Peyer's patch (tissue), 4 donors: ENCODE measurements around the gene PDE4B. TPM values are rescaled to one million over a fixed set of nuclear protein-coding genes. Genes with fewer than 3 reads are reported as not detected.

Source experiments
- DNase-seq, 3 donors: peaks; one replicate each; pipeline ENCODE4 v3.0.0-alpha.2; 2017 to 2019
- H3K27ac ChIP-seq, 4 donors: fragments of 200-600 bp; sonication (generic); one replicate each; pipeline ENCODE4 v1.5.1; 2016 to 2019
- H3K27me3 ChIP-seq, 2 donors: fragments of 200-600 bp; sonication (generic); one replicate each; pipeline ENCODE4 v1.5.1; 2019
- H3K36me3 ChIP-seq, 3 donors: fragments of 200-600 bp; sonication (generic); one replicate each; pipeline ENCODE4 v1.5.1; 2016 to 2019
- H3K4me1 ChIP-seq, 4 donors: fragments of 200-600 bp; sonication (generic); one replicate each; pipeline ENCODE4 v1.5.1; 2016 to 2019
- H3K4me3 ChIP-seq, 4 donors: fragments of 200-600 bp; sonication (generic); 1 replicate in 3 of 4; 2 replicates in 1 of 4; pipeline ENCODE4 v1.5.1; 2016 to 2019; ENCODE audit warnings: mild to moderate bottlenecking in 1 of 4
- H3K9me3 ChIP-seq, 4 donors: fragments of 200-600 bp; sonication (generic); one replicate each; pipeline ENCODE4 v1.5.1; 2016 to 2019; ENCODE audit warnings: mild to moderate bottlenecking in 1 of 4
- POLR2A ChIP-seq, 2 donors: fragments of 450-650 bp; IDR thresholded peaks; one replicate each; pipeline ENCODE4 v1.5.1; 2017; ENCODE audit warnings: antibody characterized with exemption in 2 of 2, mild to moderate bottlenecking in 2 of 2, moderate library complexity in 2 of 2
- total RNA-seq, 4 donors: library from RNA; depleted of rRNA; stranded (reverse); fragments of >200 nt; gene quantifications; one replicate each; pipeline ENCODE4 v1.1.0, GENCODE V29; 2016
- TF ChIP-seq, protein P1 (sequence below), 6 experiments: fragments of 450-650 bp in 4 of 6; fragments of 200-600 bp in 2 of 6; sonication (generic) in 1 of 6; IDR thresholded peaks; one replicate each; pipeline ENCODE4 v1.5.1; 2017 to 2019; ENCODE audit warnings: antibody characterized with exemption in 6 of 6, mild to moderate bottlenecking in 3 of 6, moderate library complexity in 1 of 6

The PDE4B gene
- total RNA-seq, 4 donors from 2014 or later = 2.1 to 96.6 (median 9.6) TPM

DNA sequence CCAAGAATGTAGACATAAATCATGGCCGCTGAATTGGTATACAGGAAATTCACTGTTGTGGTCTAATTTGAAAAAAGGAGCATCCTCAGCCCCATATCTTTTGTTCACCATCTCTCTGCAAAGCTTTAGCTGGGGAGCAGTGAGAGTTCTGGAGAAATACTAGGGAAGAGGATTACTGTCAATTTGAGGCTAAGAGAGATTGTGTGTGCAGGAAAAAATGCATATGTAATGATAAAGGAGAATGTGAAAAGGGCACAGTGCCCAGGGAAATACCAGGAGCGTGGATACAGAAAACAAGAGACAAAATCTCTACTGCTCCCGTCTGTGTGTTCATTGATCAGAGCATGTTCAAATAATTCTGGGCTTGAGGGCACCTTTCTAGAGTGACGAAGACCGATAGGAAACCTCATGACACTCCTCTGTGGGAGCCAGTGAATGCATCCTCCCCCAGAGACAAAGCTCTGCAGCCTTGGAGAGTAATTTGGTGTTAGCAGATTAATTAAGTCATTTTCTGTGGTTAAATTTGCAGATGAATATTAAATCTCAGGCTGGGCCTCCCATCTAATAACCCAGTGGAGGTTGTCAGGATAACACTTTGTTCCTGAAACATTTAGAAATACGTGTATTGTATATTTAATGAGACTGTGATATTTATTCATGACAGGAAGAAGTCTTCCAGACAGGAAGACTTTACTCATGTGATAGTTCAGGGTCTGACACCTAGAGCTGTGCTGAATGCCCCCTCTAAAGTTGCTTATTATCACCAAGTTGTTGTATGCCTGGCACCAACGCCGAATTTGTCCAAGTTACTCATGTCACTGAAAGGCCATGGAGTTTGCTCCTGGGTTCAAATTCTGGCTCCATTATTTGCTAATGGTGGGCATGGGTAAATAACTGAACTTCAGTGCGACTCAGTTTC, 453.9 kb downstream of the PDE4B start:
- Histone ChIP-seq H3K4me3 (no peak overlapping the region), H3K9me3 (no peaks in the 10 kb centered on the region), H3K36me3 (no peaks in the 10 kb centered on the region), H3K4me1 (no peaks in the 10 kb centered on the region), H3K27me3 (no peaks in the 10 kb centered on the region), H3K27ac (no peak overlapping the region)
- TF ChIP-seq POLR2A (IDR thresholded peaks at IDR 0.05) = no peak
- TF ChIP-seq, protein P1, sequence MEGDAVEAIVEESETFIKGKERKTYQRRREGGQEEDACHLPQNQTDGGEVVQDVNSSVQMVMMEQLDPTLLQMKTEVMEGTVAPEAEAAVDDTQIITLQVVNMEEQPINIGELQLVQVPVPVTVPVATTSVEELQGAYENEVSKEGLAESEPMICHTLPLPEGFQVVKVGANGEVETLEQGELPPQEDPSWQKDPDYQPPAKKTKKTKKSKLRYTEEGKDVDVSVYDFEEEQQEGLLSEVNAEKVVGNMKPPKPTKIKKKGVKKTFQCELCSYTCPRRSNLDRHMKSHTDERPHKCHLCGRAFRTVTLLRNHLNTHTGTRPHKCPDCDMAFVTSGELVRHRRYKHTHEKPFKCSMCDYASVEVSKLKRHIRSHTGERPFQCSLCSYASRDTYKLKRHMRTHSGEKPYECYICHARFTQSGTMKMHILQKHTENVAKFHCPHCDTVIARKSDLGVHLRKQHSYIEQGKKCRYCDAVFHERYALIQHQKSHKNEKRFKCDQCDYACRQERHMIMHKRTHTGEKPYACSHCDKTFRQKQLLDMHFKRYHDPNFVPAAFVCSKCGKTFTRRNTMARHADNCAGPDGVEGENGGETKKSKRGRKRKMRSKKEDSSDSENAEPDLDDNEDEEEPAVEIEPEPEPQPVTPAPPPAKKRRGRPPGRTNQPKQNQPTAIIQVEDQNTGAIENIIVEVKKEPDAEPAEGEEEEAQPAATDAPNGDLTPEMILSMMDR (IDR thresholded peaks at IDR 0.05) = no peak
- no peak for DNase-seq

DNA sequence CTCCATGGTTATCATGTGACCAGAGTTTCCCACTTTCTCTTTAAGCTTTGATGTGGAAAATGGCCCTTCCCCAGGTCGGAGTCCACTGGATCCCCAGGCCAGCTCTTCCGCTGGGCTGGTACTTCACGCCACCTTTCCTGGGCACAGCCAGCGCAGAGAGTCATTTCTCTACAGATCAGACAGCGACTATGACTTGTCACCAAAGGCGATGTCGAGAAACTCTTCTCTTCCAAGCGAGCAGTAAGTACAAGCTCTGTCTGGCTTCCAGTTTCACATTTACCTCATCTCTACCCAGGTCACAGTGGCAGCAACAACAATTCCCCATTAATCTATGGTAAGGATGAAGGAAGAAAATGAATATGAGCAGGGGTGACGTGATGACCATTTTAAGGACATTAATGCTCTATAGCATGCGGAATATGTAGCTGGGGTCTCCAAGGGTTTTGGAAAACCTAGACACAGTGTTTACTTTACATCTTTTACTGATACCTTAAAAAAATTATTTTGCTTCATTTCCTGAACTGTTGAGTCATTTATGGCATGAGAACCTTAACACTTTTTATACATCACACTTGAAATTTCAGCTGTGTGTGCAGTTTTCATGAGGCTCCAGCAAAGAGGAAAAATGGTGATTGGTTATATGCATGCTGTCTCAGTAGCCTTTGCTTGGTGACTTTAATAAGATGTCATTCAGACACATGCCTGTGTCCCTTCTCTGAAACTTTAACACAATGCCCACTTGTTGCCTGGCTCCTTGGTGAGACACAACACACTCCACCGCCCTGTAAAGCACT, 454.9 kb downstream of the PDE4B start:
- H3K4me3 ChIP-seq = peak overlapping the region in 2 of 4 donors; percentile 0 to 22
- H3K27ac ChIP-seq = peak overlapping the region in 1 of 4 donors; percentile 1
- no peaks in the 10 kb centered on the region for H3K36me3 ChIP-seq
- no peak for DNase-seq
- no peaks in the 10 kb centered on the region for H3K27me3 ChIP-seq
- TF ChIP-seq, protein P1 (IDR thresholded peaks at IDR 0.05) = no peak
- TF ChIP-seq POLR2A (IDR thresholded peaks at IDR 0.05) = no peak
- H3K4me1 ChIP-seq = no peaks in the 10 kb centered on the region
- no peaks in the 10 kb centered on the region for H3K9me3 ChIP-seq

DNA sequence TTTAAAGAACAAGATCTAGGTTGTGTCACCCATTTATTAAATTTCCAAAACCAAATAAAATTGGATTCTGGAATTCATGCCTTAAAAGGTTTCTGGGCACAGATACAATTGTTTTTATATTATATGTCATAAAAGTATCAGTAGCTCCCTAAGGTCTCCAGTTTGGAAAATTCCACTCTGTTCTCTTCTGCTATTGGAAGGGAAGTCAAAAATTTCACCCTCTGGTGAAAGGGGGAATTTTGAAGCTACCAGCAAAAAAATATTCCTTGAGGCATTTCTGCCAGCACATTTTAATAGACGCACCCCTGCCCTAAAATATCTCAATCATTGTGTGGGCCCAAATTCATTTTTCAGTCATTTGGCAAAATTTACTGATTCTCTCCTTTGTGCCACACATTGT, 455.6 kb downstream of the PDE4B start:
- TF ChIP-seq, protein P1 (IDR thresholded peaks at IDR 0.05) = no peak
- TF ChIP-seq POLR2A (IDR thresholded peaks at IDR 0.05) = no peak
- no peaks in the 10 kb centered on the region for H3K27me3 ChIP-seq
- DNase-seq = no peak
- H3K36me3 ChIP-seq = no peaks in the 10 kb centered on the region
- no peak overlapping the region for H3K4me3 ChIP-seq
- no peaks in the 10 kb centered on the region for H3K9me3 ChIP-seq
- H3K4me1 ChIP-seq = no peaks in the 10 kb centered on the region
- H3K27ac ChIP-seq = no peak overlapping the region

DNA sequence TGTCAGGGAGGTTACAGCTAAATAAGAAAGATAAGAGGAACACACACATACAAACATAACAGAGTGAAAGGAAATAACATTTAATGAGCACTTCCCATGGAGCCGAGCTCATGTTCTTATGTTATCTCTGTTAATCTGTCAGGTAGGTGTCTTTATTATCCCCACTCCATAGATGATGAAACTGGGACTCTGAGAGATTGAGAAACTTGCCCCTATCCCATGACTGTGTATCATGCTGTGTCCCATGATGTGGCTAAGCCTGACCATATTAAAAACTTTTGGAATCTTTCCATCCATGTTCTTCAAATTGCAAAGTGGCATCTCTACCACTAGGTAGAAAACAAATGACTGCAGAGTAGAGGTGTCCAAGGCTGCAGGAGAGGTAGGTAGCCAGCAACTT, 456.1 kb downstream of the PDE4B start:
- H3K27me3 ChIP-seq = no peaks in the 10 kb centered on the region
- no peak overlapping the region for H3K27ac ChIP-seq
- no peaks in the 10 kb centered on the region for H3K4me1 ChIP-seq

DNA sequence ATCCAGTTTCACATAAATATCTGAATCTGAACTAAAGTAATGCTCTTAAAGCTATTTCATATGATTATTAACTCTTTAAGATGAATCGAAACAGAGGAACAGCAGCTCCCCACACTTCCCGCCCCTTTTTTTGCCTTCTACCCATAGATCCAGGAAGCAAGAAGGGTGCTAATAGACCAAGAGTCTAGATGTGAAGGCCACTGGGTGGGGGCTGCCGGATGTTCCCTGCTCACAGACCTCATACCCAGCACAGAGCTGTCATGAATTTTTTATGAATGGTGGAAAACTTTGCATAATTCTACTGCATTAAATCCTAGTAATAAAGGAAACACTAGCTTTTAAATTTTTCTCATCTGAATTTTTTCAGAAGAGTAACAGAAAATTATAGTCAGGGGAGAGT, 457.4 kb downstream of the PDE4B start:
- Histone ChIP-seq H3K27me3 (no peaks in the 10 kb centered on the region), H3K9me3 (no peaks in the 10 kb centered on the region), H3K4me3 (no peak overlapping the region), H3K36me3 (no peaks in the 10 kb centered on the region), H3K27ac (no peak overlapping the region), H3K4me1 (no peaks in the 10 kb centered on the region)
- DNase-seq = no peak
- no peak for TF ChIP-seq POLR2A (IDR thresholded peaks at IDR 0.05)
- TF ChIP-seq, protein P1 (IDR thresholded peaks at IDR 0.05) = no peak

More for the DNA sequence above, 456.1 kb downstream of the PDE4B start:
- no peaks in the 10 kb centered on the region for H3K36me3 ChIP-seq
- no peak overlapping the region for H3K4me3 ChIP-seq
- TF ChIP-seq, protein P1 (IDR thresholded peaks at IDR 0.05) = no peak
- TF ChIP-seq POLR2A (IDR thresholded peaks at IDR 0.05) = no peak
- no peaks in the 10 kb centered on the region for H3K9me3 ChIP-seq
- no peak for DNase-seq
